Fibroblast of pulmonary artery (primary cell): ENCODE results near the gene CFAP73.

Experiments used
- DNase-seq: peaks from one replicate; pipeline ENCODE4 v3.0.0-alpha.2; 2010; ENCODE audit warnings: low read depth
- H3K4me3 ChIP-seq: replicated peaks from 2 replicates; pipeline ENCODE4 v1.5.1; 2011; ENCODE audit warnings: low read depth, mild to moderate bottlenecking, control low read depth, low read length, moderate library complexity
- TF ChIP-seq, protein P1 (sequence below): IDR thresholded peaks from 2 replicates; pipeline ENCODE4 v1.5.1; 2011; ENCODE audit warnings: mild to moderate bottlenecking, control low read depth, low read length, inconsistent platforms; ENCODE audit errors: missing control alignments

CFAP73 gene

DNA sequence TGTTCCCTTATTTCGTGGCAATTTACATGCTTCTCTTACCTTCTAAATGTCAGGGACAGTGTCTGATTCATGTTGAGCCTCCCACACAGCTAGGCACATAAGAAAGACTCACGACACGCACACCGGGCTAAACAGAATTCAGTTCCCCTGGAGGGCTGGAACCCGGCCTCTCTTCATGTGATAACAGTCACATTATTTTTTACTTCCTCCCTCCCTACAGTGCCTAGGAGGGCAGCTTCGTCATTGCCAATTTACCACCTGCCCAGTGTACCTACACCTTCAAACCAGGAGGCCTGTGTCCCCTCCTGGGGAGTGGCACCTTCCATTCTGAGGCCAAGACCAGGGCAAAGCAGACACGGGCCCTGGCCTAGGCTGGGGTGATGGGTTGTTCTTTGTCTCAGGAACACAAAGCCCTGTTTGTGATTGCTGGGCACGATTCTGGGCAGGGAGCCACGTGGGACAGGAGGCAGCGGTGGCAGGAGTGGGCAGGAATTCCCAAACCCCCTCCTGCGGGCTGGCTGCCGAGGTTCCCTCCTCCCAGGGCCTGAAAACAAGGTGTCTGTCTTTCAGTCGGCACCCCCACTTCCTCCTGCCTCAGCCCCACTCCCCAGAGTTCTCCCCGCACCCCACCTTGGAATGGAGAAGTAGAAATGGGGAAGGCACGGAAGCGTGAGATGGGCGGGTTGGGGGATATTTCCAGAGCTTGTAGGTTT lies 7.2 kb upstream of the CFAP73 start:
- H3K4me3 ChIP-seq, result no peak overlapping the region
- DNase-seq, result no peak
- TF ChIP-seq, protein P1, sequence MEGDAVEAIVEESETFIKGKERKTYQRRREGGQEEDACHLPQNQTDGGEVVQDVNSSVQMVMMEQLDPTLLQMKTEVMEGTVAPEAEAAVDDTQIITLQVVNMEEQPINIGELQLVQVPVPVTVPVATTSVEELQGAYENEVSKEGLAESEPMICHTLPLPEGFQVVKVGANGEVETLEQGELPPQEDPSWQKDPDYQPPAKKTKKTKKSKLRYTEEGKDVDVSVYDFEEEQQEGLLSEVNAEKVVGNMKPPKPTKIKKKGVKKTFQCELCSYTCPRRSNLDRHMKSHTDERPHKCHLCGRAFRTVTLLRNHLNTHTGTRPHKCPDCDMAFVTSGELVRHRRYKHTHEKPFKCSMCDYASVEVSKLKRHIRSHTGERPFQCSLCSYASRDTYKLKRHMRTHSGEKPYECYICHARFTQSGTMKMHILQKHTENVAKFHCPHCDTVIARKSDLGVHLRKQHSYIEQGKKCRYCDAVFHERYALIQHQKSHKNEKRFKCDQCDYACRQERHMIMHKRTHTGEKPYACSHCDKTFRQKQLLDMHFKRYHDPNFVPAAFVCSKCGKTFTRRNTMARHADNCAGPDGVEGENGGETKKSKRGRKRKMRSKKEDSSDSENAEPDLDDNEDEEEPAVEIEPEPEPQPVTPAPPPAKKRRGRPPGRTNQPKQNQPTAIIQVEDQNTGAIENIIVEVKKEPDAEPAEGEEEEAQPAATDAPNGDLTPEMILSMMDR, result no peak

DNA sequence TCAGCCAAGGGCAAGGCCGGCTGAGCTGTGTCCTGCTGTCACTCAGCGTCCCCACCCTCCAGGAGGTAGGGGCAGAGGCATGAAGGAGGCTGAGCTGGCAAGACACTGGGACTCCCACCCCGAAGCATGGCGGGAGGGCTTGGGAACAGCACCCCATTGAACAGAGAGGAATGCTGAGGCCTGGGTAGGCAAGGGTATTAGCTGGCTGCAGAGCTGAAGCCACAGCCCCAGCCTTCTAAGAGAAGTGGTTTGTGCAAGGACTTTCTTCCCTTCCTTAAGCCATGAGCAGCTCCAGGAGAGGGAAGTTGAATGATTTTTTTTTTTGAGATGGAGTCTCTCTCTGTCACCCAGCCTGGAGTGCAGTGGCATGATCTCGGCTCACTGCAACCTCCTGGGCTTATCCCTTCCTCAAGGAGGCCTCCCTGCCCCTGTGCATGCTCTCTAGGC lies 6.6 kb upstream of the CFAP73 start:
- no peak for DNase-seq
- TF ChIP-seq, protein P1, result no peak
- H3K4me3 ChIP-seq, result no peak overlapping the region

DNA sequence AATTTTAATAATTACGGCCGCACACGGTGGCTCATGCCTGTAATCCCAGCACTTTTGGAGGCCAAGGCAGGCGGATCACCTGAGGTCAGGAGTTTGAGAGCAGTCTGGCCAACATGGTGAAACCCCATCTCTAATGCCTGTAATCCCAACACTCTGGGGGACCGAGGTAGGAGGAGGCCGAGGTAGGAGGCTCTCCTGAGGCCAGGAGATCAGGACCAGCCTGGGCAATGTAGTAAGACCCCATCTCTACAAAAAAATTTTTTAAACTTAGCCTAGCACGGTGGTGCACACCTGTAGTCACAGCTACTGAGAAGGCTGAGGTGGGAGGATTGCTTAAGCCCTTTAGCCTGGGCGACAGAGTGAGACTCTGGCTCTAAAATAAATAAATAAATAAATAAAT lies 5.6 kb upstream of the CFAP73 start:
- H3K4me3 ChIP-seq, result no peak overlapping the region
- TF ChIP-seq, protein P1, result no peak
- no peak for DNase-seq

- TF ChIP-seq, protein P1, result no peak
These were observed 4.7 kb upstream of the CFAP73 start for GRCh38 chr12:113144806-113145205.

DNA sequence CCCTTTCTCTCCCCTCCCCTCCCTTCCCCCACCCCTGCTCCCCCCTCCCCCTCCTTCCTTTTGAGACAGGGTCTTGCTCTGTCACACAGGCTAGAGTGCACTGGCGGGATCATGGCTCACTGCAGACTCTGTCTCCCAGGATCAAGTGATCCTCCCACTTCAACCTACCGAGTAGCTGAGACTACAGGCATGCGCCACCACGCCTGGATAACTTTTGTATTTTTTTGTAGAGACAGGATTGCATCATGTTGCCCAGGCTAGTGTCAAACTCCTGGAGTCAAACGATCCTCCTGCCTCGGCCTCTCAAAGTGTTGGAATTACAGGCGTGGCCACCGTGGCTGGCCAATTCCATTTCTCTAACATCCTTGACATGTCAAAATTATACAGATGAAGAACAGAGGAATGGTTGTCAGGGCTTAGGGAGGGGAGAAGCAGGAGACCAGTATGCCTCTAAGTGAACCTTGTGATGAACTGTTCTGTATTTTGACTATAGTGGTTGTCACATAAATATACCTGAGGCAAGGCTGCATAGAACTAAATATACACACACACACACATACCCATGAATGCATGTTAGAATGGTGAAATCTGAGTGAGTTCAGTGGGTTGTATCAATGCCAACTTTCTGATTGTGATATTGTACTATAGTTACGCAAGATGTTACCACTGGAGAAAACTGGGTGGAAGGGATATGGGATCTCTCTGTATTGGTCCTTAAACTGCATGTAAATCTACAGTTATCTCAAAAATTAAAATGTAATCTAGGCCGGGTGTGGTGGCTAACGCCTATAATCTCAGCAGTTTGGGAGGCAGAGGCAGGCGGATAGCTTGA lies 3.6 kb upstream of the CFAP73 start:
- peak; percentile 69 for DNase-seq
- TF ChIP-seq, protein P1, result no peak
- H3K4me3 ChIP-seq, result no peak overlapping the region

More at GRCh38 chr12:113144806-113145205, 4.7 kb upstream of the CFAP73 start:
- DNase-seq, result no peak
- no peak overlapping the region for H3K4me3 ChIP-seq

DNA sequence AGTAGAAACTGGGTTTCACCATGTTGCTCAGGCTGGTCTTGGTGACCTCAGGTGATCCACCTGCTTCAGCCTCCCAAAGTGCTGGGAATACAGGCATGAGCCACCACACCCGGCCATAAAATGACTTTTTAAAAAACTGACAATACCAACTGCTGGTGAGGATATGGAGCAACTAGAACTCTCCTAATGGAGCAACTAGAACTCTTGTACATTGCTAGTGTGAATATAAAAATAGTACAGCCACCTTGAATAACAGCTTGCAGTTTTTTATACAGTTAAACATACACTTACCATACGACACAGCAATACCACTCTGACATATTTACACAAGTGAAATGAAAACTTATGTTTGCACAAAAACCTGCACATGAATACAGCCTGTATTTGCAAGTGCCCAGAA lies 2.5 kb upstream of the CFAP73 start:
- no peak for DNase-seq
- no peak overlapping the region for H3K4me3 ChIP-seq
- TF ChIP-seq, protein P1, result no peak
